ENCODE data around the gene ASB14.

ASB14 gene

GRCh38 chr3:57256844-57257243, 35.6 kb downstream of the ASB14 start:
- Histone ChIP-seq H3K4me3 (no peak overlapping the region), H3K27ac (no peak overlapping the region)
- DNase-seq (ENCODE audit: low spot score), result no peak
- TF ChIP-seq CTCF (IDR thresholded peaks at IDR 0.05), result no peak

- DNase-seq (ENCODE audit: low spot score), result no peak
- H3K27ac ChIP-seq, result no peak overlapping the region
- no peak for TF ChIP-seq CTCF (IDR thresholded peaks at IDR 0.05)
- no peak overlapping the region for H3K4me3 ChIP-seq
These were observed 40.1 kb downstream of the ASB14 start for GRCh38 chr3:57252404-57252803.

GRCh38 chr3:57244946-57245345, 47.5 kb downstream of the ASB14 start:
- TF ChIP-seq CTCF (IDR thresholded peaks at IDR 0.05), result no peak
- DNase-seq (ENCODE audit: low spot score), result no peak
- Histone ChIP-seq H3K27ac (no peak overlapping the region), H3K4me3 (no peak overlapping the region)

GRCh38 chr3:57234613-57235575, 57.6 kb downstream of the ASB14 start:
- no peak for DNase-seq (ENCODE audit: low spot score)
- Histone ChIP-seq H3K27ac (no peak overlapping the region), H3K4me3 (no peak overlapping the region)
- no peak for TF ChIP-seq CTCF (IDR thresholded peaks at IDR 0.05)

GRCh38 chr3:57233799-57234198, 58.7 kb downstream of the ASB14 start:
- no peak for TF ChIP-seq CTCF (IDR thresholded peaks at IDR 0.05)
- Histone ChIP-seq H3K4me3 (no peak overlapping the region), H3K27ac (no peak overlapping the region)
- DNase-seq (ENCODE audit: low spot score), result no peak

GRCh38 chr3:57230006-57230405, 62.5 kb downstream of the ASB14 start:
- DNase-seq (ENCODE audit: low spot score), result no peak
- no peak for TF ChIP-seq CTCF (IDR thresholded peaks at IDR 0.05)
- no peak overlapping the region for H3K27ac ChIP-seq

More at GRCh38 chr3:57230006-57230405, 62.5 kb downstream of the ASB14 start:
- H3K4me3 ChIP-seq, result no peak overlapping the region

All from coronary artery (tissue), 2 donors.